WTC11 (cell line): ENCODE data around the gene GRPEL1. TPM values are rescaled to one million over a fixed set of nuclear protein-coding genes. Genes with fewer than 3 reads are reported as not detected.

Source experiments
- ATAC-seq: fragments of 200-7000 bp; cut with Tn5 transposase; 2 replicates; pipeline ENCODE4 v1.10.0; 2021; ENCODE audit warnings: mild to moderate bottlenecking, moderate library complexity
- CTCF ChIA-PET: fragments of 300-600 bp; sonication (Branson Sonifier 250); formaldehyde crosslinking; loops from one replicate; lab custom pipeline; 2021; ENCODE audit warnings: antibody characterized with exemption; lab: Charles Lee
- POLR2A ChIA-PET: fragments of 350-600 bp; sonication (Branson Sonifier 250); formaldehyde crosslinking; loops from one replicate; lab custom pipeline; 2021; ENCODE audit warnings: antibody characterized with exemption; lab: Charles Lee
- DNase-seq: peaks from one replicate; pipeline ENCODE4 v3.0.0; 2021; ENCODE audit warnings: low spot score
- H3K27ac Mint-ChIP-seq: 2 replicates; pipeline ENCODE4 v1.8.0; 2021; ENCODE audit warnings: mixed read lengths
- H3K27me3 Mint-ChIP-seq: 2 replicates; pipeline ENCODE4 v1.8.0; 2021; ENCODE audit warnings: low read depth, mild to moderate bottlenecking, moderate library complexity, mixed read lengths
- H3K36me3 Mint-ChIP-seq: 2 replicates; pipeline ENCODE4 v1.8.0; 2021; ENCODE audit warnings: mixed read lengths
- H3K4me1 Mint-ChIP-seq: 2 replicates; pipeline ENCODE4 v1.8.0; 2022; ENCODE audit warnings: mixed read lengths
- H3K4me3 Mint-ChIP-seq: 2 replicates; pipeline ENCODE4 v1.8.0; 2021; ENCODE audit warnings: mild to moderate bottlenecking, moderate library complexity, mixed read lengths
- H3K9me3 Mint-ChIP-seq: 2 replicates; pipeline ENCODE4 v1.8.0; 2021; ENCODE audit warnings: mixed read lengths
- CREM ChIP-seq: sonication (generic); formaldehyde crosslinking; IDR thresholded peaks from 2 replicates; pipeline ENCODE4 v1.8.1; 2022; ENCODE audit warnings: mild to moderate bottlenecking, missing genetic modification reagents, moderate library complexity
- ELF4 ChIP-seq: sonication (generic); formaldehyde crosslinking; IDR thresholded peaks from 2 replicates; pipeline ENCODE4 v1.8.1; 2022; ENCODE audit warnings: low read depth, mild to moderate bottlenecking, moderate library complexity, missing genetic modification reagents
- ETV6 ChIP-seq: sonication (generic); formaldehyde crosslinking; IDR thresholded peaks from 2 replicates; pipeline ENCODE4 v1.8.1; 2022; ENCODE audit warnings: mild to moderate bottlenecking, missing genetic modification reagents
- GRHL2 ChIP-seq: fragments of 250-450 bp; sonication (Bioruptor Pico); IDR thresholded peaks from 2 replicates; pipeline ENCODE4 v1.8.0; 2022; ENCODE audit warnings: mild to moderate bottlenecking, moderate library complexity; ENCODE audit not compliant: insufficient replicate concordance, severe bottlenecking
- IRF2 ChIP-seq: sonication (generic); formaldehyde crosslinking; IDR thresholded peaks from 2 replicates; pipeline ENCODE4 v1.8.0; 2022; ENCODE audit warnings: low read depth, missing genetic modification reagents, borderline replicate concordance
- MYBL2 ChIP-seq: sonication (generic); formaldehyde crosslinking; IDR thresholded peaks from 2 replicates; pipeline ENCODE4 v1.8.1; 2023; ENCODE audit warnings: mild to moderate bottlenecking, moderate library complexity, missing genetic modification reagents
- NFE2L1 ChIP-seq: sonication (generic); formaldehyde crosslinking; IDR thresholded peaks from 2 replicates; pipeline ENCODE4 v1.8.1; 2023; ENCODE audit warnings: missing genetic modification reagents
- RORB ChIP-seq: fragments of 250-450 bp; sonication (Bioruptor Pico); IDR thresholded peaks from 2 replicates; pipeline ENCODE4 v1.9.0; 2021; ENCODE audit warnings: mild to moderate bottlenecking
- SMAD3 ChIP-seq: sonication (generic); formaldehyde crosslinking; IDR thresholded peaks from 2 replicates; pipeline ENCODE4 v1.8.0; 2022; ENCODE audit warnings: missing genetic modification reagents, mild to moderate bottlenecking, borderline replicate concordance
- ZNF423 ChIP-seq: fragments of 250-450 bp; sonication (Bioruptor Pico); IDR thresholded peaks from 2 replicates; pipeline ENCODE4 v2.1.2; 2022; ENCODE audit warnings: mild to moderate bottlenecking, moderate library complexity
- total RNA-seq: library from RNA; stranded (reverse); gene quantifications from 3 replicates; pipeline ENCODE4 v1.2.3, GENCODE V29; 2021
- TF ChIP-seq, protein P1 (sequence below): fragments of 250-450 bp; sonication (Bioruptor Pico); IDR thresholded peaks from 2 replicates; pipeline ENCODE4 v1.9.0; 2021; ENCODE audit warnings: mild to moderate bottlenecking, borderline replicate concordance
- TF ChIP-seq, protein P2 (sequence below): sonication (generic); formaldehyde crosslinking; IDR thresholded peaks from 2 replicates; pipeline ENCODE4 v1.8.1; 2022; ENCODE audit warnings: low read depth, missing genetic modification reagents, borderline replicate concordance
- TF ChIP-seq, protein P3 (sequence below): sonication (generic); formaldehyde crosslinking; conservative IDR thresholded peaks from 2 replicates; pipeline ENCODE4 v1.8.1; 2022; ENCODE audit warnings: mild to moderate bottlenecking, missing genetic modification reagents
- TF ChIP-seq, protein P4 (sequence below): sonication (generic); formaldehyde crosslinking; IDR thresholded peaks from 2 replicates; pipeline ENCODE4 v1.8.1; 2022; ENCODE audit warnings: low read depth, mild to moderate bottlenecking, moderate library complexity, missing genetic modification reagents, borderline replicate concordance
- TF ChIP-seq, protein P5 (sequence below): fragments of 250-450 bp; sonication (Bioruptor Pico); IDR thresholded peaks from 2 replicates; pipeline ENCODE4 v1.9.0; 2021; ENCODE audit warnings: mild to moderate bottlenecking
- TF ChIP-seq, protein P6 (sequence below): sonication (generic); formaldehyde crosslinking; IDR thresholded peaks from 2 replicates; pipeline ENCODE4 v1.8.0; 2023; ENCODE audit warnings: missing genetic modification reagents
- TF ChIP-seq, protein P7 (sequence below): fragments of 250-450 bp; sonication (Bioruptor Pico); IDR thresholded peaks from 2 replicates; pipeline ENCODE4 v2.1.2; 2022; ENCODE audit warnings: mild to moderate bottlenecking, moderate library complexity
- TF ChIP-seq, protein P8 (sequence below): sonication (generic); formaldehyde crosslinking; conservative IDR thresholded peaks from 2 replicates; pipeline ENCODE4 v1.8.1; 2023; ENCODE audit warnings: mild to moderate bottlenecking, low read depth, missing genetic modification reagents, moderate library complexity

GRPEL1 gene
- total RNA-seq, 1 experiment from 2014 or later, result 50.0 TPM

DNA sequence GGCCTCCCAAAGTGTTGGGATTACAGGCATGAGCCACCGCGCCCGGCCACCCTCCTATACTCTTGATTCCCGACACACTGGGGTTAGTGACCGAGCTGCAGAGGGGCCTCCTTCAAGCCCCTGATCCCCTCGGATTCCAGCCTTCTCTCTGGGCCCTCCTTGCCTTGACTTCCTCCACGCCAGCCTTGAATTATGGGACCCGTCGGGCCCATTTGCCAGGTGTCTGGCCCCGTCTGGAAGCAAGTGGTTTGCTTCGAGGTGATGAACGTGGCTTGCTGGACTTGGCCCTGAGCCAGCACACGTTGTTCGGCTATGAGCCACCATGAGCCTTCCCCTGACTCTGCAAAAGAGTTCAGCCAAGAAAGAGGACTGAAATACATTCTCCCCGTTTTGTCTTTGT is 37.4 kb upstream of the GRPEL1 start:
- Mint-ChIP-seq H3K4me1 (peaks cover 15% of the 10 kb centered on the region), H3K36me3 (no peaks in the 10 kb centered on the region), H3K9me3 (peaks cover 3% of the 10 kb centered on the region; the same call in 1 of the 2 replicates), H3K27me3 (peaks cover 51% of the 10 kb centered on the region), H3K27ac (no peak overlapping the region), H3K4me3 (no peak overlapping the region)
- no peak for TF ChIP-seq IRF2 (CRISPR knock-in tag)
- TF ChIP-seq, protein P1, sequence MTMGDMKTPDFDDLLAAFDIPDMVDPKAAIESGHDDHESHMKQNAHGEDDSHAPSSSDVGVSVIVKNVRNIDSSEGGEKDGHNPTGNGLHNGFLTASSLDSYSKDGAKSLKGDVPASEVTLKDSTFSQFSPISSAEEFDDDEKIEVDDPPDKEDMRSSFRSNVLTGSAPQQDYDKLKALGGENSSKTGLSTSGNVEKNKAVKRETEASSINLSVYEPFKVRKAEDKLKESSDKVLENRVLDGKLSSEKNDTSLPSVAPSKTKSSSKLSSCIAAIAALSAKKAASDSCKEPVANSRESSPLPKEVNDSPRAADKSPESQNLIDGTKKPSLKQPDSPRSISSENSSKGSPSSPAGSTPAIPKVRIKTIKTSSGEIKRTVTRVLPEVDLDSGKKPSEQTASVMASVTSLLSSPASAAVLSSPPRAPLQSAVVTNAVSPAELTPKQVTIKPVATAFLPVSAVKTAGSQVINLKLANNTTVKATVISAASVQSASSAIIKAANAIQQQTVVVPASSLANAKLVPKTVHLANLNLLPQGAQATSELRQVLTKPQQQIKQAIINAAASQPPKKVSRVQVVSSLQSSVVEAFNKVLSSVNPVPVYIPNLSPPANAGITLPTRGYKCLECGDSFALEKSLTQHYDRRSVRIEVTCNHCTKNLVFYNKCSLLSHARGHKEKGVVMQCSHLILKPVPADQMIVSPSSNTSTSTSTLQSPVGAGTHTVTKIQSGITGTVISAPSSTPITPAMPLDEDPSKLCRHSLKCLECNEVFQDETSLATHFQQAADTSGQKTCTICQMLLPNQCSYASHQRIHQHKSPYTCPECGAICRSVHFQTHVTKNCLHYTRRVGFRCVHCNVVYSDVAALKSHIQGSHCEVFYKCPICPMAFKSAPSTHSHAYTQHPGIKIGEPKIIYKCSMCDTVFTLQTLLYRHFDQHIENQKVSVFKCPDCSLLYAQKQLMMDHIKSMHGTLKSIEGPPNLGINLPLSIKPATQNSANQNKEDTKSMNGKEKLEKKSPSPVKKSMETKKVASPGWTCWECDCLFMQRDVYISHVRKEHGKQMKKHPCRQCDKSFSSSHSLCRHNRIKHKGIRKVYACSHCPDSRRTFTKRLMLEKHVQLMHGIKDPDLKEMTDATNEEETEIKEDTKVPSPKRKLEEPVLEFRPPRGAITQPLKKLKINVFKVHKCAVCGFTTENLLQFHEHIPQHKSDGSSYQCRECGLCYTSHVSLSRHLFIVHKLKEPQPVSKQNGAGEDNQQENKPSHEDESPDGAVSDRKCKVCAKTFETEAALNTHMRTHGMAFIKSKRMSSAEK, result no peak
- no peak for TF ChIP-seq GRHL2 (CRISPR knock-in tag)
- TF ChIP-seq, protein P2, sequence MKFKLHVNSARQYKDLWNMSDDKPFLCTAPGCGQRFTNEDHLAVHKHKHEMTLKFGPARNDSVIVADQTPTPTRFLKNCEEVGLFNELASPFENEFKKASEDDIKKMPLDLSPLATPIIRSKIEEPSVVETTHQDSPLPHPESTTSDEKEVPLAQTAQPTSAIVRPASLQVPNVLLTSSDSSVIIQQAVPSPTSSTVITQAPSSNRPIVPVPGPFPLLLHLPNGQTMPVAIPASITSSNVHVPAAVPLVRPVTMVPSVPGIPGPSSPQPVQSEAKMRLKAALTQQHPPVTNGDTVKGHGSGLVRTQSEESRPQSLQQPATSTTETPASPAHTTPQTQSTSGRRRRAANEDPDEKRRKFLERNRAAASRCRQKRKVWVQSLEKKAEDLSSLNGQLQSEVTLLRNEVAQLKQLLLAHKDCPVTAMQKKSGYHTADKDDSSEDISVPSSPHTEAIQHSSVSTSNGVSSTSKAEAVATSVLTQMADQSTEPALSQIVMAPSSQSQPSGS (CRISPR knock-in tag), result no peak
- TF ChIP-seq ETV6, result no peak
- TF ChIP-seq CREM (CRISPR knock-in tag), result no peak
- no peak for TF ChIP-seq MYBL2
- TF ChIP-seq, protein P3, sequence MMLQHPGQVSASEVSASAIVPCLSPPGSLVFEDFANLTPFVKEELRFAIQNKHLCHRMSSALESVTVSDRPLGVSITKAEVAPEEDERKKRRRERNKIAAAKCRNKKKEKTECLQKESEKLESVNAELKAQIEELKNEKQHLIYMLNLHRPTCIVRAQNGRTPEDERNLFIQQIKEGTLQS (CRISPR knock-in tag), result no peak
- TF ChIP-seq, protein P4, sequence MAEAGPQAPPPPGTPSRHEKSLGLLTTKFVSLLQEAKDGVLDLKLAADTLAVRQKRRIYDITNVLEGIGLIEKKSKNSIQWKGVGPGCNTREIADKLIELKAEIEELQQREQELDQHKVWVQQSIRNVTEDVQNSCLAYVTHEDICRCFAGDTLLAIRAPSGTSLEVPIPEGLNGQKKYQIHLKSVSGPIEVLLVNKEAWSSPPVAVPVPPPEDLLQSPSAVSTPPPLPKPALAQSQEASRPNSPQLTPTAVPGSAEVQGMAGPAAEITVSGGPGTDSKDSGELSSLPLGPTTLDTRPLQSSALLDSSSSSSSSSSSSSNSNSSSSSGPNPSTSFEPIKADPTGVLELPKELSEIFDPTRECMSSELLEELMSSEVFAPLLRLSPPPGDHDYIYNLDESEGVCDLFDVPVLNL (CRISPR knock-in tag), result no peak
- TF ChIP-seq, protein P5, sequence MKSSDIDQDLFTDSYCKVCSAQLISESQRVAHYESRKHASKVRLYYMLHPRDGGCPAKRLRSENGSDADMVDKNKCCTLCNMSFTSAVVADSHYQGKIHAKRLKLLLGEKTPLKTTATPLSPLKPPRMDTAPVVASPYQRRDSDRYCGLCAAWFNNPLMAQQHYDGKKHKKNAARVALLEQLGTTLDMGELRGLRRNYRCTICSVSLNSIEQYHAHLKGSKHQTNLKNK (CRISPR knock-in tag), result no peak
- TF ChIP-seq SMAD3, result no peak
- TF ChIP-seq RORB (CRISPR knock-in tag), result no peak
- no peak for TF ChIP-seq ZNF423 (CRISPR knock-in tag)
- TF ChIP-seq, protein P6, sequence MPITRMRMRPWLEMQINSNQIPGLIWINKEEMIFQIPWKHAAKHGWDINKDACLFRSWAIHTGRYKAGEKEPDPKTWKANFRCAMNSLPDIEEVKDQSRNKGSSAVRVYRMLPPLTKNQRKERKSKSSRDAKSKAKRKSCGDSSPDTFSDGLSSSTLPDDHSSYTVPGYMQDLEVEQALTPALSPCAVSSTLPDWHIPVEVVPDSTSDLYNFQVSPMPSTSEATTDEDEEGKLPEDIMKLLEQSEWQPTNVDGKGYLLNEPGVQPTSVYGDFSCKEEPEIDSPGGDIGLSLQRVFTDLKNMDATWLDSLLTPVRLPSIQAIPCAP, result no peak
- no peak for TF ChIP-seq NFE2L1 (CRISPR knock-in tag)
- TF ChIP-seq, protein P7, sequence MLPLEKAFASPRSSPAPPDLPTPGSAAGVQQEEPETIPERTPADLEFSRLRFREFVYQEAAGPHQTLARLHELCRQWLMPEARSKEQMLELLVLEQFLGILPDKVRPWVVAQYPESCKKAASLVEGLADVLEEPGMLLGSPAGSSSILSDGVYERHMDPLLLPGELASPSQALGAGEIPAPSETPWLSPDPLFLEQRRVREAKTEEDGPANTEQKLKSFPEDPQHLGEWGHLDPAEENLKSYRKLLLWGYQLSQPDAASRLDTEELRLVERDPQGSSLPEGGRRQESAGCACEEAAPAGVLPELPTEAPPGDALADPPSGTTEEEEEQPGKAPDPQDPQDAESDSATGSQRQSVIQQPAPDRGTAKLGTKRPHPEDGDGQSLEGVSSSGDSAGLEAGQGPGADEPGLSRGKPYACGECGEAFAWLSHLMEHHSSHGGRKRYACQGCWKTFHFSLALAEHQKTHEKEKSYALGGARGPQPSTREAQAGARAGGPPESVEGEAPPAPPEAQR, result no peak
- TF ChIP-seq, protein P8, sequence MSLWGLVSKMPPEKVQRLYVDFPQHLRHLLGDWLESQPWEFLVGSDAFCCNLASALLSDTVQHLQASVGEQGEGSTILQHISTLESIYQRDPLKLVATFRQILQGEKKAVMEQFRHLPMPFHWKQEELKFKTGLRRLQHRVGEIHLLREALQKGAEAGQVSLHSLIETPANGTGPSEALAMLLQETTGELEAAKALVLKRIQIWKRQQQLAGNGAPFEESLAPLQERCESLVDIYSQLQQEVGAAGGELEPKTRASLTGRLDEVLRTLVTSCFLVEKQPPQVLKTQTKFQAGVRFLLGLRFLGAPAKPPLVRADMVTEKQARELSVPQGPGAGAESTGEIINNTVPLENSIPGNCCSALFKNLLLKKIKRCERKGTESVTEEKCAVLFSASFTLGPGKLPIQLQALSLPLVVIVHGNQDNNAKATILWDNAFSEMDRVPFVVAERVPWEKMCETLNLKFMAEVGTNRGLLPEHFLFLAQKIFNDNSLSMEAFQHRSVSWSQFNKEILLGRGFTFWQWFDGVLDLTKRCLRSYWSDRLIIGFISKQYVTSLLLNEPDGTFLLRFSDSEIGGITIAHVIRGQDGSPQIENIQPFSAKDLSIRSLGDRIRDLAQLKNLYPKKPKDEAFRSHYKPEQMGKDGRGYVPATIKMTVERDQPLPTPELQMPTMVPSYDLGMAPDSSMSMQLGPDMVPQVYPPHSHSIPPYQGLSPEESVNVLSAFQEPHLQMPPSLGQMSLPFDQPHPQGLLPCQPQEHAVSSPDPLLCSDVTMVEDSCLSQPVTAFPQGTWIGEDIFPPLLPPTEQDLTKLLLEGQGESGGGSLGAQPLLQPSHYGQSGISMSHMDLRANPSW (CRISPR knock-in tag), result no peak
- TF ChIP-seq ELF4 (CRISPR knock-in tag), result no peak
- ATAC-seq (no peak), DNase-seq (no peak)
- CTCF ChIA-PET, result interaction anchor here (1.1 to 1.3 kb wide), 2 partner anchors 23 to 34 kb away, joined by 3 to 4 read pairs; no protein-coding TSS in a partner anchor
- POLR2A ChIA-PET, result no interaction called here
